ENCODE results near the gene FGD3.
"Not testable (repeated sequence)": the region's sequence is repeated elsewhere in the genome, so short reads cannot be mapped to it uniquely, and the experiment has no call there.

Gene FGD3

DNA sequence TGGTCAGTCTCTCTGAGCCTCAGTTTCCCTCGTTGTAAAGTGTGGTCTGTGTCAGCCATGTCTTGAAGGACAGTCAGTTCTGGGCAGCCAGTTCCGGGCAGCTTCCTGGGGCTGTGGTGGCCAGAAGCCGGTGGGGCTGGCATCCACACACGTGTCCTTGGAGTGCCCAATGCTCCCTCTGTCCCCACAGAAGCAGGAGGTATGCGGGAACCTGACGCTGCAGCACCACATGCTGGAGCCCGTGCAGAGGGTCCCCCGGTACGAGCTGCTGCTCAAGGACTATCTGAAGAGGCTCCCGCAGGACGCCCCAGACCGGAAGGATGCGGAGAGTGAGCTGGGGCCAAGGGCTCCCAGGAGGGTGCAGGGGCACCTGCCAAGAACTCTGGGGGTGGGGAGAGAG lies 62.7 kb downstream of the FGD3 start:
- DNase-seq = no peak

DNA sequence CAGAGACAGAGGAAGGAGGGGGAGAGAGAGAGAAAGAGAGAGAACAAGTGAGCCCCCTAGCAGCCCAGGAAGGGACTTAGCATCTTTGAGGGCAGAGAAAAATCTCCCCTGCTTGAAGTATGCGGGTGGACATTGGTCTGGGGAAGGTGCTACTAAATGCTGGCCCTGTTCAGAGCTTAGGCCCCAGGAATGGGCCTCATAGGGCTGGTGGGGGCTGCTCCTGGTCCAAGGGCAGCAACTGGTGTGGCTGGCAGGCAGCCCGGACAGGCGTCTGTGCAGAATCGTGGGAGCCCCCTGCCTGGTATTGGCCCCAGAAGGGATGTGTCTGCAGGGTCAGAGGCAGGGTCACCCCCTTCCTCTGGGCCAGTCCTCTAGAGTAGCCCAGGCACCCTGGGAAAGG lies 63.4 kb downstream of the FGD3 start:
- no peak for DNase-seq

DNA sequence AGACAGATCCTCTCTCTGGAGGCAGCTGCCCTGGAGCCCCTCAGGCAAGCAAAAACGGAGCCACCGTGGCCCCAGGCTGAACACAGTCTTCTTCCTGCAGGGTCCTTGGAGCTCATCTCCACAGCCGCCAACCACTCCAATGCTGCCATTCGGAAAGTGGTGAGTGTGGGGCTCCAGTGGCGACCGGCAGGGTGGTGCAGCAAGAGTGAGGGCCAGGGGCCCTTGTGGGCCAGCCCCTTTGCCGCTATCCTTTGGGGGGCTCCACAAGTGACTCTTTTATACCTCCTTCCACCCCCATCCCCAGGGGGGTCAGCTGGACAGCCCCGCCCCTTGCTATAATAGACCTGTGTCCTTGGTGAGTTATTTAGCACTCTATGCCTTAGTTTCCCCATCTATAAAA lies 63.8 kb downstream of the FGD3 start:
- no peak for DNase-seq

DNA sequence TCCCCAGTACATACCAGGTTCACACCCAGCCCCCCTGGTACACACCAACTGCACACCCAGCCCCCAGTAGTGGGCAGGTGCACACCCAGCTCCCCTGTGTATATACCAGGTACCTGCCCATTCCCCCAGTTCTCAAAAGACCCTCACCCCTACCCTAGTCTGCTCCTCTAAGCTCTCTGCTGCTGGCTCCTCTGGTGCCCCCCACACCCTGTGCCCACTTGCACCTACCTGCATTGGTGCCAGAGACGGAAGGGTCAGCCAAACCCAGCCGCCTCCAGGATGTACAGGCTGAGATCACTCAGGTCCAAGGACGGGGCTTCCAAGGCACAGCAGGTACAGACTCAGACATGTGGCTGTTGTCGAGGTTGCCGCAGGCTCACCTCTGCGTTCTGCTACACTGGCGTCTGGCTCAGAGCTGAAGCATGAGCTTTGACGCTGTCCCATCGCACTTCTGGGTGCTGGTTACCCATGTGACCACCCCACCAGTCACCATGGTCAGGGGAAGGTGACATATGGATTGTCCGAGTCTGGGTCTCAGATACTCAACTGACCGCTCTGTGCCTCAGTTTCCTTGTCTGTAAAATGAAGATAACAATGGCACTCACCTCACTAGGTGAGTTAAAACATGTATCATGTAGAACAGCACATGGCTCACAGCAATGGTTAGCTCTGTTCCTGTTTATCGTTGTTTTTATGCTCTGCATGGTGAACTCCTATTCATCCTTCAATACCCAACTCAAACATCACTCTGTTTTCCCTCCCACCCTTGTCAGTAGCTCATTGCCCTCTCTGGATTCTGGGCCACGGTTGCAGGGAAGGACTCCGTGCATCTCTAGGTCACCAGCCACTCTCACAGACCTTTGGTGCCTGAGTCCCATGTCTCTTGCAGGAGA lies 65.9 kb downstream of the FGD3 start:
- DNase-seq = no peak

DNA sequence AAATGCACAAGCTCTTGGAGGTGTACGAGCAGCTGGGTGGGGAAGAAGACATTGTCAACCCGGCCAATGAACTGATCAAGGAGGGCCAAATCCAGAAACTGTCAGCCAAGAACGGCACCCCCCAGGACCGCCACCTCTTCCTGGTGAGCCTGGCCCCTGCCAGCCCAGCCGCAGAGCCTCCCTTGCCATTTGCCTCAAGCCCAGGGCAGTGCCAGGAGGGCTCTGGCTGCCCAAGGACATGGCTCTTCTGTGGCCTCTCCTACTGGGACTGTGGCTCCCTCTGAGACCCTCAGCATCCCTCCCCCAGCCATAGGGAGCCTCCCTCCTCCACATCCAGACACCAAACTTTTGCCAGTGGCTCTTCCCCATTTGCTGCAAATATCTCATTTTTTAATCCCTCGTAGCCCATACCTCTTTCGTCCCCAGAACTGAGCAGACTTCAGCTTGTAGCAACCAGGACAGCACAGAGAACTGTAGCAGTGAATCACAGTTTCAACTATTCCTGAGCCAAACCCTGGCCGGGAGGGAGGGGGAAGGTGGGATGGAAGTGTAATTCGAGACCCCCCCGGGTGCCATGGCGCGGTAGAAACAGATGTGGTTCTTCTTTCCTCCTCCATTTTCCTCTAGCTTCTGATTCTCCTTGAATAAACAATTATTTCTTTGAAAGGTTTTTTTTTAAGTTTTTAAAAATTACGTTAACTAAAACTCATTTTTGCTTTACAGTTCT lies 66.7 kb downstream of the FGD3 start:
- DNase-seq = no peak

DNA sequence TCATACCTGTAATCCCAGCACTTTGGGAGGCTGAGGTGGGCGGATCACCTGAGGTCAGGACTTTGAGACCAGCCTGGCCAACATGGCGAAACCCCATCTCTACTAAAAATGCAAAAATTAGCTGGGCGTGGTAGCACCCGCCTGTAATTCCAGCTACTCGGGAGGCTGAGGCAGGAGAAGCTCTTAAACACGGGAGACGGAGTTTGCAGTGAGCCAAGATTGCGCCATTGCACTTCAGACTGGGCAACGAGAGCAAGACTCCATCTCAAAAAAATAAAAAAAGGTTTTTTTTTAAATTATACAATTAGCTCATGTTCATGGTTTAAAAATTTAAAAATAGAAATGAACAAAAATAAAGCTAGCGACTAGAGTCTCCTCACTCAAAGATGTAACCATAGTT lies 67.9 kb downstream of the FGD3 start:
- DNase-seq = not testable (repeated sequence)

DNA sequence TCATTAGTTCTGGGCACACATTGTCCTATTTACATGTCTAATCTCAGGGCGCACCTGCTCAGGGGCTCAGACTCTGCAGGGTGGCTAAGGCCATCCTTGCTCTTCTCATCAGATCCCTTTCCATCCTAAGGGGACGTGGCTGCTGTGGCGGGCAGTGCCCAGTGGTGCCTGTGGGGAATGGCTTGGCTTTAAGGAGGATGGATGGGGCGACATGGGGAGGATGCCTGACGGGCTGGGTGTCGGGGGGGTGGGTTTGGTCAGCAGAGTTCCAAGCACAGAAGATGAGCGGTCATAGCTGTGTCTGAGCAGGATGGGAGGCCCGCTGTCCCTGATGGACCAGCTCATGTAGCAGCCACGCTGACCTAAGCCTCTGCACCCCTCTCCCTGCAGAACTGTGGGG lies 70.3 kb downstream of the FGD3 start:
- no peak for DNase-seq

DNA sequence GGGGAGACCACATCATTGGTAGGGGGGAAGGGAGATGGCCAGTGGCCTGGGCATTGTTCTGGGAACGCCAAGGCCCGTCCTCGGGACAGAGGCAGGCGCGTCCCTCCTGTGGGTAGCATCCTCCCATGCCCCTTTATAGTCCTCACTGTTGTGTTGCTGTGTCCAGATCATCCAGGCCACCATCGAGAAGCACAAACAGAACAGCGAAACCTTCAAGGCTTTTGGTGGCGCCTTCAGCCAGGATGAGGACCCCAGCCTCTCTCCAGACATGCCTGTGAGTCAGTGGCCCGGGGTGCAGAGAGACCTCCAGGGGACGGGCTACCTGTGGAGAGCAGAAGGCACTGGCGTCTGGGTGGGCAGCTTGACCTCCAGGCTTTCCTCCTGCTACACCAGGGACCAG lies 72.8 kb downstream of the FGD3 start:
- no peak for DNase-seq

DNA sequence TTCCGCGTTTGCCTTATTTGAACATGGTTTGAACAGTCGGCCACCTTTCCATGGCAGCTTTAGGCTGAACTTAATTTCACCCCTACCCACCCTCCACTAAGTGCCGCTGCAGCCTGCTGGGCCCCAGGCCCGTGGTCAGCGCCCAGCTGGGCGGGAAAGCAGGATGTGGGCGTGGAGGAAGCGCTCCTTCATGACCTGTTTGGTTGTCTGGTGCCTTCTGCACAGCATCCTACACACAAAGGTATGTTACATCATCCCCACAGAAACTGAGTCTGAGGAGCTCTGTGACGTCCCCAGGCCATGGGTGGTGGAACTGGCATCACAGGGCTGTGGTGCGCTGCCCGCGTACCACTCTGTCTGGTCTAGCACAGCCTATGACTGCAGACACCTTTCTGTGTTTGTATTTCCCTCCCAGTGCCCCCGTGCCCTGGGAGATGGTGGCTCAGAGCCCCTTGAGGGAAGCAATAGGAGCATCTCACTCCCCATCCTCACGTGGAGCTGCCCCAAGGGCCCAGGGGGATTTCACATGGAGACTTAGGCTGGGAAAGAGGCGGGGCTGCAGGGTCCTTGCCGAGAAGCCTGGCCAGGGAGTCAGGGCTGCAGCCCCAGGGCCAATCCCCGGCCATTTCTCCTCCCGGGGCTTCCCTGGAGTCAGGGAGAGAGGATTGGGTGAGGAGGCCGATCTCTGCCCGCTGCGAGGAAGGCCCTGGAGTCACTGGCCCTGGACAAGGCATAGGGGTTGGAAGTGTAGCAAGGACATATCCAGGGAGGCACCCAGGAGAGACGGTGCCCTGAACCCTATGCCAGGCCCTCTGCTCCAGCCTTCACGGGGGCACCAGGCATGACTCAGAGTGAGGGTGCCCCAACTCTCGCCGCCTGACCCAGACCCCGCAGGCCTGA lies 73.7 kb downstream of the FGD3 start:
- DNase-seq = peak; percentile 69

DNA sequence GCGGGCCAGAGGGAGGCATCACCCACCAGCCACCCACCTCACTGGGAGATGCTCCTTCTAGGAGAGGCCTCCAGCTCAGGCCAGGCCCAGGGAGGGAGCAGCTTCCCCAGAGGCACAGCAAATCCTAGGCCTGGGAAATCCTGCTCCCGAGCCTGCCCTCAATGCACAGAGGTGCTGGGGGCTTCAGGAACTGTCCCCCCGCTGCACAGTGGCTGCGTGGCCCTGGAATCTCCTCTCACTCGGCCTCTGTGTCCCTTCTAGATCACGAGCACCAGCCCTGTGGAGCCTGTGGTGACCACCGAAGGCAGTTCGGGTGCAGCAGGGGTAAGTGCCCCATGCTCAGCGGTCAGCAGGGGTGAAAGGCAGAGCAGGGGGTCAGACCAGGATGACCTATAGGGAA lies 74.7 kb downstream of the FGD3 start:
- DNase-seq = no peak

DNA sequence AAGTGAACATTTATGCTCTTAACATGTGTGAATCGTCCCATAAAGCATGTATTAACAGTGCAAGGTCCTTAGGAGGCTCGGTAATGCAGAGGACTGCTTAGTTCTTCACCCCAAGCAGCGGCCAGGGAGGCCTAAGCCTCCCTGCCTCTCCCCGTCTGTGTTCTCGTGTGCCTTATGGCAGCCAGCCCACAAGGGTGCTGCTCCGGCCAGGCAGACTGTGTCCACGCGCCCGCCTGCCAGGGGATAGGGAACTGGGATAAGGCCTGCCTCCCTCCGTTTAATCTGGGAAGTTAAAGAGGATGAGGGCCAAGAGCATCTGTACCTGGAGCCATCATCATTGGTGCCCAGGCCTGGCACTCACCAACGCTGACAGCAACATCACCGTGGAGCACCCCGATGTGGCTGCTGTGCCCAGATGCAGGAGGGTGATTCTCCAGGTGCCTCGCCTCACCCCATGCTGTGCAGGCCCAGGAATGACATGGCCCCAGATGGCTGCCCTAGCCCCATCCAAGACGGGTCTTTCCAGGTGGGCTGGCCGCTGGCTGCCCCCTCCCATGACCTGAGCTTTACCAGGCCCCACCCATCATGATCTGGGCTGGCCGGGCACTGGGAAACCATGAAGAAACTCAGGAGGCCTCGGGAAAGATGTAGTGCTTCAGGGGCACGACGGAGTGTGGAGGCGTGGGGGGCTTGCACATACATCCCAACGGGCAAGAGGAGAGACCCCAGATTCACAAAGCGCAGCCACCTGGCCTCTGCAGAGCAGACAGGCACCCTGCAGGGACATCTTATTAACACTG lies 75.6 kb downstream of the FGD3 start:
- DNase-seq = no peak

DNA sequence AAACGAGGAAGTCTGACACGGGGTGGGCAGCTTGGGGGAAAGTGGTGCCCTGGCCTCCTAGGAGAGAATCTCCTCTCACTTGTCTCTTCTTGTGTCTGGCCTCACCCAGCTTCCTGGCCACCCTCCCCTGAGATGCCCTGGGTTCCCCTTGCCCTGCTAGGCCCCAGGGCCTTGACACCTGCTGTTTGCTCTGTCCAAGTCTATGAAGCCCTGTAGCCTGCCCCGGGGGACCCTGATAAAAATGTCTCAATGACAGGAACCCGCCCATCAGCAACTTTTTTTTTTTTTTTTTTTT lies 76.1 kb downstream of the FGD3 start:
- DNase-seq = no peak

DNA sequence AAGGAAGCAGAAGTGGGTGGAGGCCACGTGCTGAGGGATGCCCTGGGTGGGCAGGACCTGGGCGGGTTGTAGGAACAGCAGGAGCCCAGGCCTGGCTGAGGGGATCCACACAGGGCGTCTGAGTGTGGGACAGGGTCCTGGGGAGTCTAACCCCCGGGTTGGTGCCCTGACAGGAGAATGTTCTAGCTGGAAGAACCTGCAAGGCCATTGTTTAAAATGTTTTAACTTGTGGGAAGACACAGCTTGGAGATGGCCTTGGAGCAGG lies 77.3 kb downstream of the FGD3 start:
- DNase-seq = no peak

DNA sequence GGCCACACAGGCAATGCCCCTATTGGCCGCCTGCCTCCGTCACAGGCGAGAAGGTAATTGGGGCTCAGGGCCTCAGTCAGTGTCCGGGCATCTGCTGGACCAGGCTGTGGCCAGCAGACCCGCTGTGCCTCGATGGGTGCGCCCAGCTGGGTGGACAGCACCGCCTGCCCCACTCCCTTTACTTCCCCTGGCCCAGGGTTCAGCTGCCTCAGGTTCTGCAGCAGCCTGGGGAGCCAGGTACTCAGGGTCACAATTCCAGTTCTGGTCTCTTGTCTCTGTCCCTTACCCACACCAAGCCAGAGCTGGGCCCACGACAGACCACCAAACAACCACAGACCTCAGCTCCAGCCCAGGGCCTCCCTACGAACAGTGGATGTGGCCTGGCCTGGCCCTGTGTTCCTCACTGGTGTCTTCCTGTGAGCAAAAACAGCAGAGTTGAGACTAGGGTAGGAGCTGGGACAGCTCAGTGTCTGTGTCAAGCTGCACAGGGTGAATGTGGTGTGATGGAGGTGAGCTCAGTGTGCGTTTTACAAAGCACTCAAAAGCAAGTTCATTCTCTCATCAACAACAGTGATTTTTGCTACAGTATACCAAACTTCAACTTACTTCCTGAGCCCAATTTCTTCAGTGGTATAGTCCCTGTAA lies 77.8 kb downstream of the FGD3 start:
- no peak for DNase-seq

DNA sequence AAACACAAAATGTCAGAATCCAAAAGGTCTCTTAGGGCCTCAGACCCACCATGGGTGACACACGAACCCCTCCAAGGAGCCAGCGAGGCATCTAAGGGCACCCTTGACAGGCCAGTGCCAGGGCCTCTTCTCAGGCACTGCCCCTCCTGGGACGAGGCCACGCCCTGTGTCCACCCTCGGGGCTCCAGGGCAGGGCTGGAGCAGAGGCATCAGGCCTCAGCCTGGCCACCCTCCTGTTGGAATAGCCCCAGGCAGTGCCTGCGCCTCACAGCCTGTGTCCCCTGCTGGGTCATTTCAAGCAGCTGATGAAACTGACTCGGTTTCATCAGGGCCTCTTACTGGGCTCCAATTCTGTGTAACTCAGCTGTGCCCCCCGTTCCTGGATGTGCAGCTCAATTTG lies 78.4 kb downstream of the FGD3 start:
- no peak for DNase-seq

DNA sequence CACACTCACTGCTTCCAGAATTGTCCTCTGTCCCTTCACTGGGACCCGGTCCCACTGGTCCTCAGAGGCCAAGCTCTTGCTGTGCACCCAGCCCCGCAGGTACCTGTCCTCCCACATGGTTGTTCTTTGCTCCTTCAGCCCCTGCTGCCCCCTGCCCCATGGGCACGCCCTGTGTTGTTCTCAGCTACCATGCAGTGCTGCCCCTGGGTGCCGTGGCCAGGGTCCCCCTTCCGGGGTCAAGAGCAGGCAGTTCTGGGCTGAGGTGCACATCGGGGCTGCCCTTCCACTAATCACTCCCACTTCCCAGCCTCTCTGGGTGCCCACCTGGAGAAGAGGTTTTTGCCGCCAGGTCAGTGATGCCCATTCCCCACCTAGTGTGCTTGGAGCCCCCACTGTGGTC lies 79.3 kb downstream of the FGD3 start:
- DNase-seq = no peak

DNA sequence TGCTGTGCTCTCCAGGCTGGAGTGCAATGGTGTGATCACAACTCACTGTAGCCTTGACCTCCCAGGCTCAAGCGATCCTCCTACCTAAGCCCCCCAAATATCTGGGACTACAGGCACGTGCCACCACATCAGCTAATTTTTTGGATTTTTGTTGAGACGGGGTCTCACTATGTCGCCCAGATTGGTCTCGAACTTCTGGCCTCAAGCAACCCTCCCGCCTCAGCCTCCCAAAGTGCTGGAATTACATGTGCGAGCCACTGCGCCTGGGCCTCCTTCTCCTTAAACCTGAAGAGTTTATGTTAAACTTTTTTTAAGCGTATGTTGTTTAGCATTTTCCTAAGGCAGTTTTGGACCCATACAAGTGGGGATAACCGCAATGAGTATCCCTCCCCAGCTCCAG lies 80.4 kb downstream of the FGD3 start:
- DNase-seq = no peak

DNA sequence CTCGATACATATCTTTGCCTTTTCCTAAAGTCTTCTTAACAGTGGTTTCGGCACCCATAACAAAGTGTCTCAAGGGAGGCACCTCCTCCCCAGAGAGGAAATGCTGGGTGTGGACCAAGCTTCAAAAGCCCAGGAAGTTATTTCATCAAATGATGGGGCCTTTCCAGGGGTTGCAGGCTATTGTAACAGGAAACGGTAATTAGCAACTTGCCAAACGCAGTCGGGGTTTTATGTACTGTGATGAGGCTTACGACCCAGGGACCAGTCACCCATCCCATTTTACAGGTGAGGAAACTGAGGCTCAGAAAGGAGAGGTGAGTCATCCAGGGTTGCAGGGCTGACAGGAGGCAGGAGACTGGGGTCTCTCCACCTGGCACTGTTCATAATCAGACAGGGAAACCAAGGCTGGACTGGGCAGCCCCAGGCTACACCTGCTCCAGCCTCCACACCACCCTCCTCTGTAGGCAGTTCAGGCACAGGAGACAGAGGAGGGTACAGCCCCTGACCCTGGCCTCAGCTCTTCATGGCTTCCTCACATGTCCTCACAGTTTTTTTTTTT lies 81.2 kb downstream of the FGD3 start:
- DNase-seq = peak; percentile 79

DNA sequence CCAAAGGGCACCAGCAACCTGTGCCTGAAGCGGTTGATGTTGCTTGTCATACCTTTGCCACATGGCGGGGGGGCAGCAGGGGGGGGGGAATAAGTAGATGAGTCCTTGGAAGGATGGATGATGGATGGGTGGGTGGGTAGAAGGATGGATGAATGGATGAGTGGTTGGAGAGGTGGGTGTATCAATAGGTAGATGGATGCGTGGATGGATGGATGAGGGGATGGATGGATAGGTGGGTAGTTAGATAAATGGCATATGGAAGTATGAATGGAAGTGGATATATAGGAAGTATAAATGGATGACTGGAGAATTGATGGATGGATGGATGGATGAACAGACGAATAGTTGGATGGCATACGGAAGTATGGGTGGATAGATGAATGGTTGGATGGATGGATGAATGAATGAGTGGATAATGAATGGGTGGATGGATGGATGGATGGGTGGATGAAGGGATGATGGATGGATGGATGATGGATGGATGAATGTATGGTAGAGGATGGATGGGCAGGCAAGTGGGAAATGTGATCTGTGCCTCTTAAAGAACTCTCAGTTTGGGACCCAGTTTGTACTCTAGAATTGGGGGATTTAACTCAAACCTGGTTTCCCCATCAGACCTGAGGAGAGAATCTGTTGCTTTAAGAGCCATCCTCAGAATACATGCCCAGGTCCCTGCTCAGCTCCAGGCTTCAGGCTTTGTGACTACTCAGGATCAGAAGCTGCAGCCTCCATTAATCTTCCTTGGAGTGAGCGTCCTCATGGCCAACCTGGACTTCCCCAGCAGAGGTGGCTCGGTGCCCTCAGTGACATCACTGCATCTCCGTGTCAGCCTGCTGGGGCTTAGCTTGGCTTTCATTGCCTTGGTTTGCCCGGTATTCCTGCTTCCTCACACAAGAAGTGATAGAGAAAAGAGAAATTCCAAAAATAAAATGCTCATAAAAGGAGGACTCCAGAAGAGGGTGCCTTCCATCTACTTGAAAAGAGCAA lies 83.6 kb downstream of the FGD3 start:
- DNase-seq = no peak

DNA sequence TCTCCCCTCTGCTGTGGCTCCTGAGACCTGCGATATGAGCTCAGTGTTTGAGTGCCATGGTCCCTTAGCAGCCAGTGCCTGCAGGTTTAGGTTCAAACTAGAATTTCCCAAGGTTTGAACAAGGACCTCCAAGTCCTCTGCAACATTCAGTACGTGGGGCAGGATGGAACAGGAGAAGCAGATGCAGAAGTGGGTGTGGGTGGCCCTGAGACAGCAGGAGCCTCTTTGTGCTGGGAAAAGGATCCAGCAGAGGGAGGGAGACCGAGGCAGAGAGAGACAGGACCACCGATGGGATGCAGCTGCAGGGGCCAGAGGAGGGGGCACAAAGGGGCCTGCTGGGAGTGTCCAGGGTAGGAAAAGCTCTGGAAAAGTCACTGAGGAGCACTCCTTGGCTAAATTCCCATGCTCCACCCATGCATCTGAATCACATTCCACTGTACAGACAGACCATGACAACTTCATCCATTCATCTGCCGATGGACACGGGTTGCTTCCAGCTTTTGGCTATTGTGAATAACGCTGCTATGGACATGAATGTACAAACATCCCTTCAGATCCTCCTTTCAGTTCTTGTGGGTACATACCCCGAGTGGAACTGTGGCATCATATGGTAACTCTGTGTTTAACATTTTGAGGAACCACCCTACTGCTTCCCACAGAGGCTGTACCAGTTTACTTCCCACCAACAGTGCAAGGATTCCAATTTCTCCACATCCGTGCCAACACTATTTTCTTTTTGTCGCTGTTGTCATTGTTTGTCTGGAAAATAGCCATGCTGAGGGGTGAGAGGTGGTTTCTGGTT lies 84.5 kb downstream of the FGD3 start:
- no peak for DNase-seq
